ENCODE data around the gene MID1. TPM values are rescaled to one million over a fixed set of nuclear protein-coding genes. Genes with fewer than 3 reads are reported as not detected.

The MID1 gene
- total and polyA plus RNA-seq, 9 of the 15 experiments (the other 6 are each of a cell fraction or from before 2014, with no cell fraction given), result 0.07 to 0.54 (median 0.33) TPM

- in situ Hi-C loops (cut with MboI), result no loop called here
- Histone ChIP-seq H3K9me3 (replicated peaks; ENCODE audit: control insufficient read depth, insufficient read depth, low read depth, low read length) (no peaks in the 10 kb centered on the region), H3K27ac (ENCODE audit: extremely low read depth, low read depth, low read length) (no peak overlapping the region), H3K9me1 (ENCODE audit: control insufficient read depth, insufficient read depth, low read length) (no peaks in the 10 kb centered on the region), H3K4me2 (ENCODE audit: insufficient read depth, low read length) (no peak overlapping the region), H3K4me3 (no peak overlapping the region), H2AFZ (ENCODE audit: low read depth, low read length) (no peak overlapping the region), H3K4me1 (replicated peaks in 1 of 2; ENCODE audit: control insufficient read depth in 2 of 2, insufficient read depth in 2 of 2, low read length in 2 of 2) (no peaks in the 10 kb centered on the region), H3K79me2 (ENCODE audit: control insufficient read depth, insufficient read depth, low read length) (no peaks in the 10 kb centered on the region), H4K20me1 (replicated peaks; ENCODE audit: control insufficient read depth, insufficient read depth, low read length) (no peaks in the 10 kb centered on the region), H3K27me3 (ENCODE audit: control insufficient read depth in 2 of 2, insufficient read depth in 2 of 2, low read length in 2 of 2) (no peaks in the 10 kb centered on the region), H3K36me3 (ENCODE audit: control insufficient read depth, insufficient read depth, low read length) (no peaks in the 10 kb centered on the region), H3K9ac (ENCODE audit: insufficient read depth in 1 of 2, low read depth in 2 of 2, low read length in 2 of 2) (no peak overlapping the region)
- WGBS (ENCODE audit: insufficient coverage, low coverage, missing lambda C conversion rate), result 0% methylated on average over 2 of the region's 2 CpGs
- no TSS peak for BruUV-seq (replicated peaks)
- no peak for ATAC-seq
- intact Hi-C loops (cut with micrococcal nuclease), result no loop called here
- no peak for DNase-seq (ENCODE audit: extremely low read depth in 1 of 4, low spot score in 3 of 4)
- ChIA-PET CTCF (ENCODE audit: low intra/inter-chr PET ratio) (no interaction called here), POLR2A (no interaction called here)
- no peak for FAIRE-seq
- no peak for TF ChIP-seq NFIC (IDR thresholded peaks at IDR 0.05)
- no peak for TF ChIP-seq FOXJ2 (tag; IDR thresholded peaks at IDR 0.05)
- no peak for TF ChIP-seq NRF1 (conservative IDR thresholded peaks at IDR 0.05 in 1 of 2, IDR thresholded peaks at IDR 0.05 in 1 of 2)
- no peak for TF ChIP-seq MXI1 (IDR thresholded peaks at IDR 0.05; ENCODE audit: low read depth, low read length)
- no peak for TF ChIP-seq DMBX1 (CRISPR knock-in tag; IDR thresholded peaks at IDR 0.05; ENCODE audit: borderline replicate concordance)
Observed at GRCh38 chrX:10548688-10549087, 71.7 kb downstream of the MID1 start.

DNA sequence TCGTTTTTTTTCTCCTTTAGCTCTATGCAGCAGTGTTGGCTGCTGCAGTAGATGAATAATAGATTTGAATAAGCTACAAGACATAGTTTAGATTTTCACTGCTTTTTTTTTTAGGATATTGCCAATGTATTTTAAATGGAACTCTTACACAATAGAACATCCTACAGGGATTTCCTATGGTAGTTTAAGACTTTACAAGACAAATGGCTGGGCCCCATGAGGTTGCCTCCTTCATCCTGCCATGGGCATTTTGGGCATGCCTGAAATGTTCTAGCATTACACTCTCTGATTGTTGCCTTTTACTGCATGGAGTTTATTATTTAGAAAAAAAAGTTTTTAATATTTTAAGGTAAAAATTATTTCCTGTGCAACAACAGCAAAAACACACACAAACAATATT lies 74.5 kb downstream of the MID1 start:
- no peak overlapping the region for H3K27ac ChIP-seq (ENCODE audit: extremely low read depth, low read depth, low read length)
- no peak overlapping the region for H3K4me2 ChIP-seq (ENCODE audit: insufficient read depth, low read length)
- no peaks in the 10 kb centered on the region for H3K9me1 ChIP-seq (ENCODE audit: control insufficient read depth, insufficient read depth, low read length)
- H3K9ac ChIP-seq (ENCODE audit: insufficient read depth in 1 of 2, low read depth in 2 of 2, low read length in 2 of 2), result no peak overlapping the region
- BruUV-seq (replicated peaks), result no TSS peak
- H2AFZ ChIP-seq (ENCODE audit: low read depth, low read length), result no peak overlapping the region
- DNase-seq (ENCODE audit: extremely low read depth in 1 of 4, low spot score in 3 of 4) (no peak), ATAC-seq (no peak), FAIRE-seq (no peak)
- H3K79me2 ChIP-seq (ENCODE audit: control insufficient read depth, insufficient read depth, low read length), result no peaks in the 10 kb centered on the region
- no peak for TF ChIP-seq ZNF586 (CRISPR knock-in tag; conservative IDR thresholded peaks at IDR 0.05)
- no peak for TF ChIP-seq TAL1 (IDR thresholded peaks at IDR 0.05)
- no peak for TF ChIP-seq MXI1 (IDR thresholded peaks at IDR 0.05; ENCODE audit: low read depth, low read length)
- TF ChIP-seq MYC (IDR thresholded peaks at IDR 0.05; ENCODE audit: low read depth, low read length), result no peak
- no peak for TF ChIP-seq MYC (CRISPR knock-in tag; IDR thresholded peaks at IDR 0.05; ENCODE audit: borderline replicate concordance, low read depth)
- no peak for TF ChIP-seq HMG20A (CRISPR knock-in tag; conservative IDR thresholded peaks at IDR 0.05)
- TF ChIP-seq, protein P1, sequence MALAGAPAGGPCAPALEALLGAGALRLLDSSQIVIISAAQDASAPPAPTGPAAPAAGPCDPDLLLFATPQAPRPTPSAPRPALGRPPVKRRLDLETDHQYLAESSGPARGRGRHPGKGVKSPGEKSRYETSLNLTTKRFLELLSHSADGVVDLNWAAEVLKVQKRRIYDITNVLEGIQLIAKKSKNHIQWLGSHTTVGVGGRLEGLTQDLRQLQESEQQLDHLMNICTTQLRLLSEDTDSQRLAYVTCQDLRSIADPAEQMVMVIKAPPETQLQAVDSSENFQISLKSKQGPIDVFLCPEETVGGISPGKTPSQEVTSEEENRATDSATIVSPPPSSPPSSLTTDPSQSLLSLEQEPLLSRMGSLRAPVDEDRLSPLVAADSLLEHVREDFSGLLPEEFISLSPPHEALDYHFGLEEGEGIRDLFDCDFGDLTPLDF (CRISPR knock-in tag; IDR thresholded peaks at IDR 0.05), result no peak
- H3K4me3 ChIP-seq, result no peak overlapping the region
- no peaks in the 10 kb centered on the region for H3K4me1 ChIP-seq (replicated peaks in 1 of 2; ENCODE audit: control insufficient read depth in 2 of 2, insufficient read depth in 2 of 2, low read length in 2 of 2)
- in situ Hi-C loops (cut with MboI) (no loop called here), intact Hi-C loops (cut with micrococcal nuclease) (no loop called here)
- H3K9me3 ChIP-seq (replicated peaks; ENCODE audit: control insufficient read depth, insufficient read depth, low read depth, low read length), result no peaks in the 10 kb centered on the region
- ChIA-PET POLR2A (no interaction called here), CTCF (ENCODE audit: low intra/inter-chr PET ratio) (interaction anchor here (0.7 kb wide), 1 partner anchor 101 kb away, joined by 3 read pairs; no protein-coding TSS in a partner anchor)
- WGBS (ENCODE audit: insufficient coverage, low coverage, missing lambda C conversion rate), result 0% methylated on average over 1 of the region's 1 CpG
- no peaks in the 10 kb centered on the region for H3K36me3 ChIP-seq (ENCODE audit: control insufficient read depth, insufficient read depth, low read length)
- no peaks in the 10 kb centered on the region for H3K27me3 ChIP-seq (ENCODE audit: control insufficient read depth in 2 of 2, insufficient read depth in 2 of 2, low read length in 2 of 2)
- no peaks in the 10 kb centered on the region for H4K20me1 ChIP-seq (replicated peaks; ENCODE audit: control insufficient read depth, insufficient read depth, low read length)
